HepG2 (cell line): ENCODE data around the gene EID3. TPM values are rescaled to one million over a fixed set of nuclear protein-coding genes. Genes with fewer than 3 reads are reported as not detected.
A peak's percentile ranks its signal among the peaks of the same experiment; 100 is the strongest.

Experiments used
- EEA1 ChIP-seq: sonication (generic); formaldehyde crosslinking; IDR thresholded peaks from 2 replicates; pipeline ENCODE4 v1.5.1; 2020; ENCODE audit warnings: mild to moderate bottlenecking, missing genetic modification reagents, borderline replicate concordance
- EZH2 ChIP-seq: conservative IDR thresholded peaks from 2 replicates; pipeline ENCODE4 v1.6.1; 2012; ENCODE audit warnings: mild to moderate bottlenecking, low read depth, low read length, moderate library complexity
- KDM1A ChIP-seq: IDR thresholded peaks from 2 replicates; pipeline ENCODE4 v1.6.1; 2016; ENCODE audit warnings: missing compliant biosample characterization
- MAF1 ChIP-seq: sonication (generic); formaldehyde crosslinking; IDR thresholded peaks from 2 replicates; pipeline ENCODE4 v1.5.0; 2020; ENCODE audit warnings: missing genetic modification reagents, borderline replicate concordance
- MNT ChIP-seq: fragments of 450-650 bp; IDR thresholded peaks from 2 replicates; pipeline ENCODE4 v1.6.1; 2016
- NAIF1 ChIP-seq: sonication (generic); formaldehyde crosslinking; IDR thresholded peaks from 2 replicates; pipeline ENCODE4 v1.5.0; 2020; ENCODE audit warnings: mild to moderate bottlenecking, missing genetic modification reagents, borderline replicate concordance
- PHF5A ChIP-seq: IDR thresholded peaks from one replicate; pipeline ENCODE4 v1.6.1; 2018; ENCODE audit warnings: low read depth, missing genetic modification reagents; ENCODE audit not compliant: unreplicated experiment
- SIN3A ChIP-seq: IDR thresholded peaks from 2 replicates; pipeline ENCODE4 v1.6.1; 2011; ENCODE audit warnings: low read depth, mild to moderate bottlenecking, control low read depth, low read length, borderline replicate concordance
- SKI ChIP-seq: fragments of 450-650 bp; IDR thresholded peaks from one replicate; pipeline ENCODE4 v1.6.1; 2018; ENCODE audit warnings: mild to moderate bottlenecking; ENCODE audit not compliant: partially characterized antibody
- TBX3 ChIP-seq: fragments of 450-650 bp; IDR thresholded peaks from 2 replicates; pipeline ENCODE4 v1.6.1; 2017; ENCODE audit warnings: antibody characterized with exemption, mild to moderate bottlenecking, inconsistent platforms, borderline replicate concordance
- THYN1 ChIP-seq: sonication (generic); formaldehyde crosslinking; IDR thresholded peaks from 2 replicates; pipeline ENCODE4 v1.8.1; 2023; ENCODE audit warnings: low read depth, mild to moderate bottlenecking, moderate library complexity, missing genetic modification reagents, borderline replicate concordance
- TMF1 ChIP-seq: sonication (generic); formaldehyde crosslinking; IDR thresholded peaks from 2 replicates; pipeline ENCODE4 v1.8.1; 2022; ENCODE audit warnings: low read depth, missing genetic modification reagents
- ZBTB37 ChIP-seq: sonication (generic); formaldehyde crosslinking; IDR thresholded peaks from 2 replicates; pipeline ENCODE4 v1.4.0; 2020; ENCODE audit warnings: mild to moderate bottlenecking, missing genetic modification reagents
- ZBTB46 ChIP-seq: sonication (generic); formaldehyde crosslinking; IDR thresholded peaks from 2 replicates; pipeline ENCODE4 v1.4.0; 2020; ENCODE audit warnings: mild to moderate bottlenecking, missing genetic modification reagents, borderline replicate concordance
- ZNF512B ChIP-seq: sonication (generic); formaldehyde crosslinking; IDR thresholded peaks from 2 replicates; pipeline ENCODE4 v1.5.1; 2020; ENCODE audit warnings: missing genetic modification reagents, mild to moderate bottlenecking, borderline replicate concordance
- ZNF770 ChIP-seq: sonication (generic); formaldehyde crosslinking; IDR thresholded peaks from 2 replicates; pipeline ENCODE4 v1.5.0; 2020; ENCODE audit warnings: mild to moderate bottlenecking, missing genetic modification reagents
- ZSCAN5A ChIP-seq: sonication (generic); formaldehyde crosslinking; IDR thresholded peaks from 2 replicates; pipeline ENCODE4 v1.8.0; 2022; ENCODE audit warnings: mild to moderate bottlenecking, missing genetic modification reagents, borderline replicate concordance
- polyA plus RNA-seq, 8 experiments: library from polyadenylated mRNA; depleted of rRNA in 3 of 8; stranded (reverse) in 7 of 8; unstranded in 1 of 8; fragments of >200 nt; fragmentation: Illumina TruSeq in 4 of 8; extraction: Trizol in 4 of 8; gene quantifications; 2 replicates each; pipeline versions ENCODE4 v1.2.1 to v1.2.3, GENCODE V29; 2011 to 2016; ENCODE audit warnings: low read depth in 4 of 8, missing spikeins in 1 of 8, mixed read lengths in 1 of 8; ENCODE audit not compliant: insufficient read depth in 1 of 8
- total RNA-seq, 5 experiments: library from RNA; depleted of rRNA; stranded (reverse); fragments of >200 nt; fragmentation: Illumina TruSeq; extraction: Trizol; gene quantifications; 2 replicates each; pipeline ENCODE4 v1.2.3, GENCODE V29; 2016; ENCODE audit warnings: low read depth in 1 of 5

EID3 gene
- total and polyA plus RNA-seq, 2 of the 13 experiments (the other 11 are each of a cell fraction or from before 2014, with no cell fraction given), result 0.38 to 4.5 TPM

GRCh38 chr12:104288635-104289274 lies 14.8 kb upstream of the EID3 start (continued):
- peak; percentile 88; the same call in 1 of the 2 replicates for TF ChIP-seq NAIF1 (CRISPR knock-in tag)
- TF ChIP-seq MNT, result peak; percentile 92
- no peak for TF ChIP-seq EZH2
- TF ChIP-seq TMF1 (CRISPR knock-in tag), result 0 out of 2 replicates have a peak, but pooled peaks have one; percentile 48
- no peak for TF ChIP-seq ZBTB46 (CRISPR knock-in tag)
- TF ChIP-seq ZNF770 (CRISPR knock-in tag), result no peak
- TF ChIP-seq ZBTB37 (CRISPR knock-in tag), result no peak
- TF ChIP-seq MAF1, result peak; percentile 82; the same call in 1 of the 2 replicates
- TF ChIP-seq SIN3A, result peak; percentile 85
- TF ChIP-seq PHF5A (CRISPR knock-in tag), result peak; percentile 31
- peak; percentile 82 for TF ChIP-seq ZSCAN5A (CRISPR knock-in tag)
- TF ChIP-seq THYN1 (CRISPR knock-in tag), result no peak
- TF ChIP-seq ZNF512B (CRISPR knock-in tag), result peak; percentile 91
- TF ChIP-seq SKI, result no peak
- peak; percentile 52; the same call in 1 of the 2 replicates for TF ChIP-seq EEA1
- TF ChIP-seq KDM1A (CRISPR knock-in tag), result no peak
- TF ChIP-seq TBX3, result no peak
